Cardiac fibroblast (primary cell): ENCODE data around the gene TMEM38A.

Source experiments
- DNase-seq, 2 donors: peaks; one replicate each; pipeline versions ENCODE4 v3.0.0 to v3.0.0-alpha.2; 2010; ENCODE audit warnings: low read depth in 2 of 2
- H3K4me3 ChIP-seq, 2 donors: replicated peaks in 1 of 2; 1 replicate in 1 of 2; 2 replicates in 1 of 2; pipeline ENCODE4 v1.5.1; 2011; ENCODE audit warnings: low read depth in 2 of 2, low read length in 2 of 2, mild to moderate bottlenecking in 2 of 2, moderate library complexity in 1 of 2
- CTCF ChIP-seq: IDR thresholded peaks from one replicate; pipeline ENCODE4 v1.5.1; 2011; ENCODE audit warnings: low read depth, mild to moderate bottlenecking, low read length, inconsistent platforms

TMEM38A gene

GRCh38 chr19:16631465-16631864 is 29.5 kb upstream of the TMEM38A start:
- no peak overlapping the region for H3K4me3 ChIP-seq
- no peak for TF ChIP-seq CTCF
- DNase-seq = no peak

DNA sequence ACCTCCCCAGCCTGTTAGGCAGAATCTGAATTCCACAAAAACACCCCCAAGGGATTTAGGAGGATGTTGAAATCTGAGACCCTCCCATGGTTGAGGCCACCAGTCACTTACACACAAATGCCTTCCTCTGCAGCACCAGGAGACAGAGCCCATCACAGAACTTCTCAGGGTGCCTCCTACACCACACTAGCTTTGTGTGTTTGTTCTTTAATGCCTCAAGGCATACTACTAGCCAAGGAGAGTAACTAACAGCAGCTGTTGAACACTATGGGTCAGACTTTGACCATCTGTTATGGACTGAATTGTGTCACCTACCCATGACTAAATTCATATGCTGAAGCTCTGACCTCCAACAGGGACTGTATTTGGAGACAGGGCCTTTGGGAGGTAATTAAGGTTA is 23.4 kb upstream of the TMEM38A start:
- DNase-seq = peak in 1 of 2 donors; percentile 7
- no peak for TF ChIP-seq CTCF
- no peak overlapping the region for H3K4me3 ChIP-seq

DNA sequence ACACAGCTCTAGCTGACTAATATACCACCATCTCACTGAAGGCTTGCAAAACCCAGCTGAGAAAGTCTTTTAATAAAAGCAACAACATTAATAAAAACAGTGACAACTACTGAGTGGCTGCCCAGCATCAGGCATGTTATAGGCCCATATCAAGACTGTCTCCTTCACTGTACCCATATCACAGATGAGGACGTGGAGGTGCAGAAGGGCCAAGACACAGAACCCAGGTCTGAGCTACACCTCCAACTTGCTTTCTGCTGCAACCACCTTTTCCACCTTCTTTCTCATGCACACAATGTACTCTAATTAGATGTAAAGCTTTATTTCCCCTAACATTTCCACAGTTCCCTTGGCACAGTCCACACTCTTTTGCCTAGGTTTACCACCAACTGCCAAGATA is 22.3 kb upstream of the TMEM38A start:
- no peak for DNase-seq
- no peak for TF ChIP-seq CTCF
- H3K4me3 ChIP-seq = no peak overlapping the region

DNA sequence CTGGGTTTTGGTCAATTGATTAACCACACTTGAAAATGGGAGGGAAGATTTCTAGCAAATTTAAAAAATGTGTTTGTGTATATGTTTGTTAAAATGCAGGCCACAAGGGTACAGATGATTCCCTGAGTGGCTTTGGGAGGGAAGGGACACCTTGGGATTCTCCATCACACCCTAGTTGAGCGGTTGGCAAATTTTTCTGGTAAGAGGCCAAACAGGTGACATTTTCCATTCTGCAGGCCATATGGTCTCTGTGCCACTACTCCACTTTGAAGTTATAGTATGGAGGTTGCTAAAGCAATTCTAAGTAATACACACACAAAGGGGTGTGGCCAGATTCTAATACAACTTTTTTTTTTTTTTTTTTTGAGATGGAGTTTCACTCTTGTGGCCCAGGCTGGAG is 20.0 kb upstream of the TMEM38A start:
- no peak for DNase-seq
- H3K4me3 ChIP-seq = no peak overlapping the region
- TF ChIP-seq CTCF = no peak

- no peak for DNase-seq
- no peak for TF ChIP-seq CTCF
- H3K4me3 ChIP-seq = no peak overlapping the region
Measured at GRCh38 chr19:16641695-16642094, 19.2 kb upstream of the TMEM38A start.

DNA sequence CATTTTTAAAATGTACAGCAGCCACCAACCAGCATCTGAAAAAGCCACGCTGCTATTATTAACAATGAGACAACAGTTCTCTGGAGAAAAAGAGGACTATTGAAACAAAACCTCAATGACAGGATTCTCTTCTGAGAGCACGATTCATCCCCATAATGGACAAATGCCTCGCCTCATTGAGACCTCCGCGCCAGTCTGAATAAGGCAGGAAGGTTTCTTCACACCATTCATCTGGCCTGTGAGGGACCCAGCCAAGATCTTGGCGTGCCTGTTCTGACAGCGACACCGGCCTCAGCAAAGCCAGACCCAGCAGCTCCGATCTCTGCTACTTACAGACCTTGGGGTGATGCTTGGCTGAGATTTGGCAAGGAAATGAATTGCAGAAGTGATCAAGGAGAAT is 15.8 kb upstream of the TMEM38A start:
- TF ChIP-seq CTCF = no peak
- DNase-seq = no peak
- H3K4me3 ChIP-seq = no peak overlapping the region

DNA sequence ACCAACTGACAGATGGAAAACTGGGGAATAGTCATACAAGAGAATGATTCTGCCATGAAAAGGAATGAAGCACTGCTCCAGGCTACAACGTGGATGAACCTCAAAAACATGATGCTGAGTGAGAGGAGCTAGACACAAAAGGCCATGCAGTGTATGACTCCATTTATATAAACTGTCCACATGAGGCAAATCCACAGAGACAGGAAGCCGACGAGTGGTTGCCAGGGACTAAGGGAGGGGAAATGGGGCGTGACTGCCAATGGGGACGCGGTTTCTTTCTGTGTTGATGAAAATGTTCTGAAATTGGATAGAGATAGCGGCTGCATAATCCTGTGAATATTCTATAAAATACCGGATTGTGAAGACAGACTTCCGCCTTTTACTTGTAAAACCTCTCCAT is 11.2 kb upstream of the TMEM38A start:
- DNase-seq = peak in 1 of 2 donors; percentile 22
- TF ChIP-seq CTCF = no peak
- H3K4me3 ChIP-seq = no peak overlapping the region
